CD4-positive, alpha-beta T cell treated with Interferon gamma for 1 hour (primary cell): ENCODE data around the gene MYO5C.

Experiments
- DNase-seq: peaks from one replicate; pipeline ENCODE4 v3.0.0-alpha.2; 2020

MYO5C gene

DNA sequence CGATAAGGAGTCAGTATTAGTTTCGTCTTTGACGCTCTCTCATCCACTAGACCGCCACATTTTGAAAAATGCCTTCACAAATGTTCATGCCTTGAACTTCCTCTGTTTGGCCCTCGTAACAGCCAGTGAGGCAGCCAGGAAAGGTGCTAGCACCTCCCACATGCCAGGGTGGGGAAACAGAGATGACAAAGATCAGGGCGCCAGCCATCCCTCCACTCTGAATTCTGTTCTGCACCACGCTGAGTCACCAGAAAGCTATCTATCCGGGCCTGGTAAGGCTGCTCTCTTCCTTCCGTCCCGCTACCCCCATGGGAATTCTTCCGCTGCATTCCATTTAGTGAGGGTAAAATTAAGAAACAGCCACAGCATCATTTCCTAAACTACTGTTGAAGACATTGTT, 151.7 kb downstream of the MYO5C start:
- DNase-seq, result no peak
